H9 (cell line): ENCODE results near the gene HS6ST3. TPM values are rescaled to one million over a fixed set of nuclear protein-coding genes. Genes with fewer than 3 reads are reported as not detected.

ENCODE experiments used
- DNase-seq: peaks from one replicate; pipeline ENCODE4 v3.0.0-alpha.2; 2017
- H2AFZ ChIP-seq: one replicate; pipeline ENCODE4 v1.6.1; 2013; ENCODE audit warnings: mild to moderate bottlenecking, low read length, control low read depth, moderate library complexity
- H2AK5ac ChIP-seq: 2 replicates; pipeline ENCODE4 v1.6.1; 2013; ENCODE audit warnings: low read length, control low read depth, mixed read lengths; ENCODE audit not compliant: insufficient read length
- H2BK120ac ChIP-seq: one replicate; pipeline ENCODE4 v1.6.1; 2013; ENCODE audit warnings: low read depth, mild to moderate bottlenecking, low read length, control low read depth, inconsistent platforms; ENCODE audit not compliant: poor library complexity, severe bottlenecking
- H2BK12ac ChIP-seq: 2 replicates; pipeline ENCODE4 v1.6.1; 2013; ENCODE audit warnings: low read length, control low read depth, mixed read lengths, low read depth; ENCODE audit not compliant: insufficient read length
- H2BK15ac ChIP-seq: 2 replicates; pipeline ENCODE4 v1.6.1; 2013; ENCODE audit warnings: low read depth, low read length, control low read depth
- H2BK20ac ChIP-seq: one replicate; pipeline ENCODE4 v1.6.1; 2013; ENCODE audit warnings: low read depth, mild to moderate bottlenecking, low read length, control low read depth, inconsistent platforms; ENCODE audit not compliant: poor library complexity, severe bottlenecking
- H2BK5ac ChIP-seq: 2 replicates; pipeline ENCODE4 v1.6.1; 2013; ENCODE audit warnings: low read length, control low read depth, mixed read lengths; ENCODE audit not compliant: insufficient read length
- H3K14ac ChIP-seq: 2 replicates; pipeline ENCODE4 v1.6.1; 2013; ENCODE audit warnings: low read length, control low read depth; ENCODE audit not compliant: insufficient read depth
- H3K18ac ChIP-seq: 2 replicates; pipeline ENCODE4 v1.6.1; 2013; ENCODE audit warnings: low read depth, mild to moderate bottlenecking, mixed read lengths, low read length, control low read depth; ENCODE audit not compliant: insufficient read length
- H3K23ac ChIP-seq: 2 replicates; pipeline ENCODE4 v1.6.1; 2013; ENCODE audit warnings: low read length, control low read depth, mixed read lengths, low read depth; ENCODE audit not compliant: insufficient read length
- H3K23me2 ChIP-seq: 2 replicates; pipeline ENCODE4 v1.6.1; 2013; ENCODE audit warnings: low read depth, mild to moderate bottlenecking, mixed read lengths, low read length, control low read depth; ENCODE audit not compliant: insufficient read length, poor library complexity, severe bottlenecking
- H3K27ac ChIP-seq: 2 replicates; pipeline ENCODE4 v1.5.1; 2013; ENCODE audit warnings: low read length, control low read depth, mixed read lengths, low read depth; ENCODE audit not compliant: insufficient read length
- H3K27me3 ChIP-seq: 2 replicates; pipeline ENCODE4 v1.6.1; 2013; ENCODE audit warnings: low read length, control low read depth, inconsistent platforms; ENCODE audit not compliant: insufficient read depth
- H3K4ac ChIP-seq: 2 replicates; pipeline ENCODE4 v1.6.1; 2013; ENCODE audit warnings: low read depth, mild to moderate bottlenecking, control low read depth, inconsistent platforms, low read length, moderate library complexity
- H3K4me1 ChIP-seq: 2 replicates; pipeline ENCODE4 v1.6.1; 2013; ENCODE audit warnings: low read length, control low read depth, inconsistent platforms; ENCODE audit not compliant: insufficient read depth
- H3K4me2 ChIP-seq: 2 replicates; pipeline ENCODE4 v1.6.1; 2013; ENCODE audit warnings: low read length, control low read depth, mixed read lengths; ENCODE audit not compliant: insufficient read length, insufficient read depth
- H3K56ac ChIP-seq: 2 replicates; pipeline ENCODE4 v1.6.1; 2013; ENCODE audit warnings: low read depth, mild to moderate bottlenecking, mixed read lengths, low read length, control low read depth; ENCODE audit not compliant: insufficient read length
- H3K79me1 ChIP-seq: 2 replicates; pipeline ENCODE4 v1.6.1; 2013; ENCODE audit warnings: low read depth, mild to moderate bottlenecking, moderate library complexity, low read length, control low read depth, inconsistent platforms; ENCODE audit not compliant: insufficient read depth, poor library complexity, severe bottlenecking
- H3K79me2 ChIP-seq: 2 replicates; pipeline ENCODE4 v1.6.1; 2013; ENCODE audit warnings: low read length, control low read depth, inconsistent platforms; ENCODE audit not compliant: insufficient read depth
- H3K9ac ChIP-seq: 2 replicates; pipeline ENCODE4 v1.6.1; 2013; ENCODE audit warnings: low read length, control low read depth, mixed read lengths; ENCODE audit not compliant: insufficient read length; ENCODE audit errors: extremely low read depth
- H3K9me3 ChIP-seq: one replicate; pipeline ENCODE4 v1.6.1; 2013; ENCODE audit warnings: low read depth, low read length, inconsistent platforms; ENCODE audit not compliant: control insufficient read depth
- H3T11ph ChIP-seq: one replicate; pipeline ENCODE4 v1.6.1; 2013; ENCODE audit warnings: mild to moderate bottlenecking, low read length, control low read depth, inconsistent platforms
- H4K20me1 ChIP-seq: one replicate; pipeline ENCODE4 v1.6.1; 2013; ENCODE audit not compliant: control insufficient read depth, insufficient read length, insufficient read depth
- H4K5ac ChIP-seq: 2 replicates; pipeline ENCODE4 v1.6.1; 2013; ENCODE audit warnings: low read depth, mild to moderate bottlenecking, mixed read lengths, low read length, control low read depth; ENCODE audit not compliant: insufficient read length
- H4K8ac ChIP-seq: replicated peaks from 2 replicates; pipeline ENCODE4 v1.6.1; 2013; ENCODE audit warnings: low read length, control low read depth, mixed read lengths, low read depth; ENCODE audit not compliant: insufficient read length
- H4K91ac ChIP-seq: 2 replicates; pipeline ENCODE4 v1.6.1; 2013; ENCODE audit warnings: low read depth, mild to moderate bottlenecking, moderate library complexity, mixed read lengths, low read length, control low read depth; ENCODE audit not compliant: insufficient read length
- H3K27ac Mint-ChIP-seq, 3 experiments: 2 replicates in 2 of 3; 3 replicates in 1 of 3; pipeline ENCODE4 v1.8.0; 2020 to 2021; ENCODE audit warnings: mixed read lengths in 3 of 3, mild to moderate bottlenecking in 1 of 3, moderate library complexity in 1 of 3
- H3K27me3 Mint-ChIP-seq: 2 replicates; pipeline ENCODE4 v1.8.0; 2021; ENCODE audit warnings: low read depth, mild to moderate bottlenecking, moderate library complexity, mixed read lengths
- H3K36me3 Mint-ChIP-seq, 3 experiments: 2 replicates in 2 of 3; 3 replicates in 1 of 3; pipeline ENCODE4 v1.8.0; 2020 to 2021; ENCODE audit warnings: low read depth in 3 of 3, mixed read lengths in 3 of 3; ENCODE audit not compliant: insufficient read depth in 1 of 3
- H3K4me1 Mint-ChIP-seq, 2 experiments: 2 replicates each; pipeline ENCODE4 v1.8.0; 2020; ENCODE audit warnings: mixed read lengths in 2 of 2
- H3K4me3 Mint-ChIP-seq, 2 experiments: 2 replicates in 1 of 2; 3 replicates in 1 of 2; pipeline ENCODE4 v1.8.0; 2020 to 2021; ENCODE audit warnings: mild to moderate bottlenecking in 2 of 2, mixed read lengths in 2 of 2, moderate library complexity in 1 of 2
- H3K9me3 Mint-ChIP-seq, 2 experiments: 2 replicates in 1 of 2; 3 replicates in 1 of 2; pipeline ENCODE4 v1.8.0; 2020; ENCODE audit warnings: mild to moderate bottlenecking in 2 of 2, mixed read lengths in 2 of 2, moderate library complexity in 1 of 2
- CTCF ChIP-seq: fragments of 200-600 bp; sonication (generic); conservative IDR thresholded peaks from 3 replicates; pipeline ENCODE4 v1.8.0; 2021; ENCODE audit warnings: antibody characterized with exemption, mild to moderate bottlenecking
- WGBS: extraction: QIAGEN DNeasy Blood & Tissue Kit; methylation state at CpG from one replicate; pipeline ENCODE4 v1.1.7; 2013; ENCODE audit warnings: missing lambda C conversion rate, low lambda C conversion rate, mixed read lengths; ENCODE audit not compliant: insufficient read length; ENCODE audit errors: extremely low coverage; 5-methylcytosine and 5-hydroxymethylcytosine counted together
- total RNA-seq: library from RNA; stranded (reverse); gene quantifications from 2 replicates; pipeline ENCODE4 v1.2.1, GENCODE V29; 2021

HS6ST3 gene
- total RNA-seq, 1 experiment from 2014 or later: 0.44 TPM

- Histone ChIP-seq H2BK15ac (no peak overlapping the region), H3K4ac (no peak overlapping the region), H3K9me3 (no peaks in the 10 kb centered on the region), H2BK20ac (no peak overlapping the region), H3T11ph (no peak overlapping the region), H2BK12ac (no peak overlapping the region), H3K23ac (no peak overlapping the region), H3K18ac (no peak overlapping the region), H3K4me2 (no peak overlapping the region), H3K9ac (no peak overlapping the region), H3K14ac (no peak overlapping the region), H2BK5ac (no peak overlapping the region), H2AFZ (no peak overlapping the region), H4K5ac (no peak overlapping the region), H2BK120ac (no peak overlapping the region), H3K56ac (no peak overlapping the region), H3K4me1 (no peaks in the 10 kb centered on the region), H2AK5ac (no peak overlapping the region), H4K20me1 (no peaks in the 10 kb centered on the region), H3K79me2 (no peaks in the 10 kb centered on the region), H3K27me3 (no peaks in the 10 kb centered on the region), H3K27ac (no peak overlapping the region), H4K91ac (no peak overlapping the region), H3K23me2 (no peaks in the 10 kb centered on the region), H3K79me1 (no peaks in the 10 kb centered on the region), H4K8ac (no peak overlapping the region)
- H3K27ac Mint-ChIP-seq: no peak overlapping the region
- no peak for TF ChIP-seq CTCF
- peaks cover 0 to 4% of the 10 kb centered on the region in 2 experiments; a peak in 1 of 4 replicates for H3K4me1 Mint-ChIP-seq
- no peaks in the 10 kb centered on the region for H3K9me3 Mint-ChIP-seq
- H3K4me3 Mint-ChIP-seq: no peak overlapping the region
- H3K36me3 Mint-ChIP-seq: no peaks in the 10 kb centered on the region
- H3K27me3 Mint-ChIP-seq: no peaks in the 10 kb centered on the region
- no peak for DNase-seq
- WGBS: no CpG with 5 or more reads among the region's 6 CpGs
Measured at GRCh38 chr13:96185818-96186217, 95.9 kb downstream of the HS6ST3 start.
